ENCODE results near the gene NUTM2G.
"Not testable (repeated sequence)": the region's sequence is repeated elsewhere in the genome, so short reads cannot be mapped to it uniquely, and the experiment has no call there.

Gene NUTM2G

DNA sequence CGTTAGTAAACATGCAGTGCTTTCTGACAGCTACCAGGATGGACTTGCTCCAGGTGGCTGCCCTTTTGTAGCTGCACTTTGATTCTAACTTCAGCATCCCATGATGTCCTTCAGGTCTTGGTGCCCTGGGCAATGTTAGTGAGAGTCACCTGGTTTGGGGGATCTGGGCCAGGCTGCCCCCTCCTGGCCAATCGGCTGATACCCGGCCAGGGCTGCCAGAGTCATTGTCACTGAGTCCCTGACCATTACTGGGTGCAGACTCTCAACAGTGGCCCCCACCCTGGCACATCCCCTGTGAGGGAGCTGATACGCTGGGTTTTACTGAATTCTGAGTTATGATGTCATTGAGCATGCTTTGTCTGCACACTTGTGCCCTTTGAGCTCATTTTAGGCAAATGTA, 13.5 kb downstream of the NUTM2G start:
- DNase-seq = not testable (repeated sequence)

DNA sequence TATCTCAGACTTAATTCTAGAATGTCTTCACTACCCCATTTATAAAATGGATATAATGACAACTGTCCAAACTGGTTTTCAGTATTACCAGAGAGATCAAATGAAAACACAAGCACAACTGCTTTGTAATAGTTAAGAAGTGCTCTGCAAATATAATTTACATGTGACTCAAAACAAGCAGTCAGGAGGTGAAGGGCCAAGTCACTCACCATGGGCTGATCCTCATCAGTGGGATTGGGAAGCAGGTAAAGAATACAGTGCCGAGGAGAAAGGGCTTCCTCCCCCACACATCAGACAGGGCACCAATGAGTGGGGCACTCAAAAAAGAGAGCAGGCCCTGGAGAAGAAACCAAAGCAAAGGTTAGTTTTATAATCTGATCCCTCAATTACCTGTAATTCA, 20.7 kb downstream of the NUTM2G start:
- DNase-seq = not testable (repeated sequence)

DNA sequence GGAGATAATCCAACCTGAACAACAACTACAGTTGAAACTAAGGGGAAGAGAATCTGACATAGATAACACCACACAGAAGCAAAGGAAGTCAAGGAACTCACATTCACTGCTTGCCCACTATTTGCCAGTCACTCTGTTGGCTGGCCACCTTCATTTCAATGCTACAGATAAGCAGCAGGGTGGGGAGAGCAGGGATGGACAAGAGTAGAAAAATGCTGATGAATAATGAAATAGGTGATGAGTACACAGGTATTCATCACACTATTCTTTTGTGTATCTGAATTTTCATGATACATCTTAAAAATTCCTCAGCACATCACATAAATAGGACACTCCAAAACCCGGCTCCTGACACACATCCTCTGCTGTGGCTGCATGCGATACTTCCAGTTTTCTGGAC, 21.9 kb downstream of the NUTM2G start:
- DNase-seq = not testable (repeated sequence)

DNA sequence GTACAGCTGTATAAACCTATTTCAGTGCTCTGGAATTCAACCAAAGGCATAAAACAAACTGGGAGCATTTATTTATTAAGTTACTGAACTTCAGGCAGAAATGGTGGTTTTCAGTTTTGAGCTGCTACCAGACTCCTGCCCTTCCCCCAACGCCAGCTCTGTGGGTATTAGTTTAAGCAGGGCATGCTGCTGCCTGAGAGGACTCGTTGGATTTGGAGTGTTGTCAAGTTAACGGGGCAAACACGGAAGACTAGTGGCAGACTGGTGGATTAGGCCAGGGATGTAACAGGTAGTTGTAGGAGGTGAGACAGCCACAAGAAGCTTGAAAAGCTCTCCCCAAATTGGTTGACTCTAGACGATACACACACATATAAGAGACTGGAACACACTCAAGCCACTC, 38.9 kb downstream of the NUTM2G start:
- not testable (repeated sequence) for DNase-seq

DNA sequence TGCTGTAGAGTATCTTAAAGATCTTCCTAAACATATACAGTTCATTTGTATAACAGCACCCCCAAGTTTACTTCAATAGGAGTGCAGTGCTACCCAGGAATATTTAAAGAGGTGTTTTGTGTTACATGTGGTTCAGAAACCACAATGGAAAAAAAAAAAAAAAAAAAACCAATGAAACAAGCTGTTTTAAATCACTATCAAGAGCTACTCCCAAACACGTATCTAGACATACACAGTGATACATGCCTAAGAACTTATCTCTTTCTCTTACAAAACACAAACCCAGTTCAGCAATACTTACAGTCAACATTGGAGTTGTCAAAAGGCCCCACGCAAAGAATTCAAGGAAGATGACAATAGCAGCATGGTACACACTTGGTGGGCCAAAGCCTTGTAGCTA, 43.9 kb downstream of the NUTM2G start:
- DNase-seq = not testable (repeated sequence)

DNA sequence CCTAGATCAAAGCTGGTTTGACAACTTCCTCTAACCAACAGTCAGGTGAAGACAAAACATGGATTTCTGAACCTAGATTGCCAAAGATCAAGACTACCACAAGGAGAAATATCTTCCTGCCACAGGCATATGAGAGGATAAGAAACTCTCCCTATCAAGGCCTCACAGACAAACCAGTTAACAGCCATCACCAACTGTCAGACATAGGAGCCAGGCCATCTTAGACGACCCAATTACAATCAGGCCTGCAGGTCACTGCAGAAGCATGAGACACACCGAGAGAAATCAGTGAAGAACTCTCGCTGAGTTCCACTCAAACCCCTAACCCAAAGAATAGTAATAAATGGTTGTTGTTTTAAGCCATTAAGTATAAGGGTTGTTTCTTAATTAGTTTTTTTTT, 45.4 kb downstream of the NUTM2G start:
- not testable (repeated sequence) for DNase-seq

DNA sequence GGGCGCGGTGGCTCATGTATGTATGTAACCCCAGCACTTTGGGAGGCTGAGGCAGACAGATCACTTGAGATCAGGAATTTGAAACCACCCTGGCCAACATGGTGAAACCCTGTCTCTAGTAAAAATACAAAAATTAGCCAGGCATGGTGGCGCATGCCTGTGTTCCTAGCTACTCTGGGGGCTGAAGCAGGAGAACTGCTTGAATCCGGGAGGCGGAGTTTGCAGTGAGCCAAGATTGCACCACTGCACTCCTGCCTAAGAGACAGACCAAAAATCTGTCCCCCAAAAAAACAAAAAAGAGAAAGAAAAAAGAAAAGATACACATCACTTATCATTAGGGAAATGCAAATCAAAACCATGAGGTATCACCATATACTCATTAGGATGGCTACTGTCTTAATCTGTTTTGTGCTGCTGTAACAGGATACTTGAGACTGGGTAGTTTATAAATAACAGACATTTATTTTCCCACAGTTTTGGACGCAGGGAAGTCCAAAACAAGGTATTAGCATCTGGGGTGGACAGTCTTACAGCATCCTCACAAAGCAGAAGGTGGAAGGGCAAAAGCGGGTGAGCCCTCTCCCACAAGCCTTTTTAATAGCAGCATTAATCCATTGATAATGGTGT, 55.0 kb downstream of the NUTM2G start:
- not testable (repeated sequence) for DNase-seq

DNA sequence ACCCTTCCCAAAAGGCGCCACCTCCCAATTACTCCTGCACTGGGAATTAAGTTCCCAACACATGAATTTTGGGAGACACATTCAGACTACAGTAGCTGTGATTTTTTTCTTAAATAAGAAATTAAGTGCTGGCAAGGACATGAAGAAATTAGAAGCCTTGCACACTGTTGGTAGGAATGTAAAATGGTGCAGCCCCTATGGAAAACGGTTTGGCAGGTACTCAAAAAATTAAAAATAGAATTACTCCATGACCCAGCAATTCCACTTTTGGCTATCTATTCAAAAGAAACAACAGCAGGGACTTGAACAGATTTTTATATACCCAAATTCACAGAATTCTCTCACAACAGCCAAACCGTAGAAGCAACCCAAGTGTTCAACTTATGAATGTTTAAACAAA, 55.5 kb downstream of the NUTM2G start:
- DNase-seq = not testable (repeated sequence)

DNA sequence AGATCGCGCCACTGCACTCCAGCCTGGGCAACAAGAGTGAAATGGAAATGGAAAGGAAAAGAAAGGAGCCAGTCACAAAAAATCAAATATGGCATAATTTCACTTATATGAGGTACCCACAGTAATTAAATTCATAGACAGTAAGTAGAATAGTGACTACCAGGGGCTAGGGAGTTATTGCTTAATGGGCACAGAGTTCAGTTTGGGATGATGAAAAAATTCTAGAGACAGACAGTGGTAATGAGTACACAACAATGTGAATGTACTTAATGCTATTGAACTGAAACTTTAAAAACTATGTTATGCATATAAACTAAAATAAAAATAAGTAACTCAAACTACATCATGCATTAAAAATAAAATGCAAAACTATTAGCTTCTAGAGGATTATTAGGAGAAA, 56.2 kb downstream of the NUTM2G start:
- DNase-seq = not testable (repeated sequence)

Measured in HCEC 1CT (cell line).